ENCODE data around the gene IGSF6. TPM values are rescaled to one million over a fixed set of nuclear protein-coding genes. Genes with fewer than 3 reads are reported as not detected.
A peak's percentile ranks its signal among the peaks of the same experiment; 100 is the strongest.

Gene IGSF6
- total and polyA plus RNA-seq, 2 of the 13 experiments (the other 11 are each of a cell fraction or from before 2014, with no cell fraction given), result not detected

DNA sequence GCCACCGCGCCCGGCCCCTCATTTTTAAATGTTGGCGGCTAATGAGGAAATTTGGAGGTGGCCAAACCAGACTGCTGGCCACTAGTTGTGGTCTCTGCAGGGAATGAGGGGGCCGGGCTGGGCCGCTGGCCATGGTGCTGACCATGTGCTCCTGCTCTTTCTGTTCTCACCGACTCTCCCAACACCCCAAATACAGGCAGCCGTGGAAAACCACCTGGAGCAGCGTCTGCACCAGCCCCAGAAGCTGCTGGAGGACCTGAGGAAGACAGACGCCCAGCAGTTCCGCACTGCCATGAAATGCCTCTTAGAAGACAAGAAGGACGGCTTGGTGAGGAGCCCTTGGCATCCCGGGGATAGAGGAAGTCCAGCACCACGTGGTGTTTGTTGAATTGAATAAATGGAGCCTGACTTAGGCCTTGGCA, 32.6 kb upstream of the IGSF6 start (continued):
- TF ChIP-seq, protein P1, sequence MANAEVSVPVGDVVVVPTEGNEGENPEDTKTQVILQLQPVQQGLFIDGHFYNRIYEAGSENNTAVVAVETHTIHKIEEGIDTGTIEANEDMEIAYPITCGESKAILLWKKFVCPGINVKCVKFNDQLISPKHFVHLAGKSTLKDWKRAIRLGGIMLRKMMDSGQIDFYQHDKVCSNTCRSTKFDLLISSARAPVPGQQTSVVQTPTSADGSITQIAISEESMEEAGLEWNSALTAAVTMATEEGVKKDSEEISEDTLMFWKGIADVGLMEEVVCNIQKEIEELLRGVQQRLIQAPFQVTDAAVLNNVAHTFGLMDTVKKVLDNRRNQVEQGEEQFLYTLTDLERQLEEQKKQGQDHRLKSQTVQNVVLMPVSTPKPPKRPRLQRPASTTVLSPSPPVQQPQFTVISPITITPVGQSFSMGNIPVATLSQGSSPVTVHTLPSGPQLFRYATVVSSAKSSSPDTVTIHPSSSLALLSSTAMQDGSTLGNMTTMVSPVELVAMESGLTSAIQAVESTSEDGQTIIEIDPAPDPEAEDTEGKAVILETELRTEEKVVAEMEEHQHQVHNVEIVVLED (CRISPR knock-in tag; IDR thresholded peaks at IDR 0.05; ENCODE audit: borderline replicate concordance), result no peak
- TF ChIP-seq MIER3 (CRISPR knock-in tag; IDR thresholded peaks at IDR 0.05; ENCODE audit: borderline replicate concordance) (no peak), KAT8 (CRISPR knock-in tag; IDR thresholded peaks at IDR 0.05) (no peak), ZSCAN21 (CRISPR knock-in tag; IDR thresholded peaks at IDR 0.05; ENCODE audit: borderline replicate concordance) (no peak), SUZ12 (IDR thresholded peaks at IDR 0.05; ENCODE audit: low read depth, low read length) (no peak), ZNF121 (CRISPR knock-in tag; IDR thresholded peaks at IDR 0.05) (no peak), ZNF160 (CRISPR knock-in tag; IDR thresholded peaks at IDR 0.05) (no peak), ARHGAP35 (CRISPR knock-in tag; IDR thresholded peaks at IDR 0.05; ENCODE audit: borderline replicate concordance) (no peak), CEBPB (IDR thresholded peaks at IDR 0.05; ENCODE audit: borderline replicate concordance, low read depth, low read length) (no peak), CEBPG (CRISPR knock-in tag; IDR thresholded peaks at IDR 0.05) (no peak), MXI1 (IDR thresholded peaks at IDR 0.05; ENCODE audit: borderline replicate concordance, low read depth, low read length) (0 out of 3 replicates have a peak, but pooled peaks have one; percentile 31), ZNF547 (CRISPR knock-in tag; IDR thresholded peaks at IDR 0.05) (peak; percentile 63; the same call in 1 of the 2 replicates), ZNF550 (CRISPR knock-in tag; IDR thresholded peaks at IDR 0.05; ENCODE audit: borderline replicate concordance) (no peak), AGO2 (optimal IDR thresholded peaks at IDR 0.05; ENCODE audit: low read depth, low read length) (no peak), ZNF225 (CRISPR knock-in tag; IDR thresholded peaks at IDR 0.05) (no peak), MTA3 (CRISPR knock-in tag; IDR thresholded peaks at IDR 0.05) (no peak), ZEB1 (IDR thresholded peaks at IDR 0.05; ENCODE audit: insufficient replicate concordance, low read depth) (no peak), ATF7 (IDR thresholded peaks at IDR 0.05) (no peak), ATF7 (CRISPR knock-in tag; IDR thresholded peaks at IDR 0.05) (no peak), ERF (CRISPR knock-in tag; IDR thresholded peaks at IDR 0.05) (peak; percentile 68), ZNF883 (CRISPR knock-in tag; IDR thresholded peaks at IDR 0.05; ENCODE audit: not compliant biosample characterization) (no peak), RARA (CRISPR knock-in tag; IDR thresholded peaks at IDR 0.05) (peak; percentile 37; the same call in 1 of the 2 replicates), ZNF496 (CRISPR knock-in tag; IDR thresholded peaks at IDR 0.05; ENCODE audit: insufficient replicate concordance) (no peak), MED13 (CRISPR knock-in tag; IDR thresholded peaks at IDR 0.05) (no peak), SOX13 (IDR thresholded peaks at IDR 0.05) (no peak), SOX13 (CRISPR knock-in tag; conservative IDR thresholded peaks at IDR 0.05 in 1 of 2, IDR thresholded peaks at IDR 0.05 in 1 of 2) (no peak), GTF3A (CRISPR knock-in tag; conservative IDR thresholded peaks at IDR 0.05) (no peak)
- TF ChIP-seq, protein P2, sequence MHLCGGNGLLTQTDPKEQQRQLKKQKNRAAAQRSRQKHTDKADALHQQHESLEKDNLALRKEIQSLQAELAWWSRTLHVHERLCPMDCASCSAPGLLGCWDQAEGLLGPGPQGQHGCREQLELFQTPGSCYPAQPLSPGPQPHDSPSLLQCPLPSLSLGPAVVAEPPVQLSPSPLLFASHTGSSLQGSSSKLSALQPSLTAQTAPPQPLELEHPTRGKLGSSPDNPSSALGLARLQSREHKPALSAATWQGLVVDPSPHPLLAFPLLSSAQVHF (CRISPR knock-in tag; IDR thresholded peaks at IDR 0.05), result no peak
- TF ChIP-seq, protein P3, sequence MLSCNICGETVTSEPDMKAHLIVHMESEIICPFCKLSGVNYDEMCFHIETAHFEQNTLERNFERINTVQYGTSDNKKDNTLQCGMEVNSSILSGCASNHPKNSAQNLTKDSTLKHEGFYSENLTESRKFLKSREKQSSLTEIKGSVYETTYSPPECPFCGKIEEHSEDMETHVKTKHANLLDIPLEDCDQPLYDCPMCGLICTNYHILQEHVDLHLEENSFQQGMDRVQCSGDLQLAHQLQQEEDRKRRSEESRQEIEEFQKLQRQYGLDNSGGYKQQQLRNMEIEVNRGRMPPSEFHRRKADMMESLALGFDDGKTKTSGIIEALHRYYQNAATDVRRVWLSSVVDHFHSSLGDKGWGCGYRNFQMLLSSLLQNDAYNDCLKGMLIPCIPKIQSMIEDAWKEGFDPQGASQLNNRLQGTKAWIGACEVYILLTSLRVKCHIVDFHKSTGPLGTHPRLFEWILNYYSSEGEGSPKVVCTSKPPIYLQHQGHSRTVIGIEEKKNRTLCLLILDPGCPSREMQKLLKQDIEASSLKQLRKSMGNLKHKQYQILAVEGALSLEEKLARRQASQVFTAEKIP (CRISPR knock-in tag; IDR thresholded peaks at IDR 0.05; ENCODE audit: borderline replicate concordance), result no peak
- TF ChIP-seq, protein P4, sequence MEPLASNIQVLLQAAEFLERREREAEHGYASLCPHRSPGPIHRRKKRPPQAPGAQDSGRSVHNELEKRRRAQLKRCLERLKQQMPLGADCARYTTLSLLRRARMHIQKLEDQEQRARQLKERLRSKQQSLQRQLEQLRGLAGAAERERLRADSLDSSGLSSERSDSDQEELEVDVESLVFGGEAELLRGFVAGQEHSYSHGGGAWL (CRISPR knock-in tag; IDR thresholded peaks at IDR 0.05), result peak; percentile 64; the same call in 1 of the 2 replicates
